Glutamatergic neuron (in vitro differentiated cells): ENCODE results near the gene FYCO1. TPM values are rescaled to one million over a fixed set of nuclear protein-coding genes. Genes with fewer than 3 reads are reported as not detected.

Experiments used
- DNase-seq: peaks from one replicate; pipeline ENCODE4 v3.0.0; 2022
- H3K27ac Mint-ChIP-seq: one replicate; pipeline ENCODE4 v1.8.0; 2020; ENCODE audit warnings: mild to moderate bottlenecking, mixed read lengths, inconsistent platforms; ENCODE audit not compliant: unreplicated experiment
- H3K27me3 Mint-ChIP-seq: one replicate; pipeline ENCODE4 v1.8.0; 2020; ENCODE audit warnings: mild to moderate bottlenecking, moderate library complexity, mixed read lengths, inconsistent platforms; ENCODE audit not compliant: unreplicated experiment
- H3K36me3 Mint-ChIP-seq: one replicate; pipeline ENCODE4 v1.8.0; 2020; ENCODE audit warnings: mild to moderate bottlenecking, mixed read lengths, inconsistent platforms; ENCODE audit not compliant: unreplicated experiment
- H3K4me1 Mint-ChIP-seq: one replicate; pipeline ENCODE4 v1.8.0; 2020; ENCODE audit warnings: mild to moderate bottlenecking, low read depth, mixed read lengths, inconsistent platforms; ENCODE audit not compliant: unreplicated experiment
- H3K4me3 Mint-ChIP-seq: one replicate; pipeline ENCODE4 v1.8.0; 2020; ENCODE audit warnings: mild to moderate bottlenecking, mixed read lengths, inconsistent platforms; ENCODE audit not compliant: unreplicated experiment
- H3K9me3 Mint-ChIP-seq: one replicate; pipeline ENCODE4 v1.8.0; 2020; ENCODE audit warnings: mild to moderate bottlenecking, moderate library complexity, mixed read lengths, inconsistent platforms; ENCODE audit not compliant: unreplicated experiment
- total RNA-seq: library from RNA; stranded (reverse); fragmentation: NEBNext Ultra II Directional; extraction: Animal tissue kit (Norgen Biotek cat#: 25700); gene quantifications from one replicate; pipeline ENCODE4 v1.2.1, GENCODE V29; 2021; ENCODE audit not compliant: unreplicated experiment
- TF ChIP-seq, protein P1 (sequence below): fragments of 200-600 bp; sonication (generic); IDR thresholded peaks from one replicate; pipeline ENCODE4 v1.5.0; 2021; ENCODE audit not compliant: partially characterized antibody, unreplicated experiment

Gene FYCO1
- total RNA-seq, 1 donor from 2014 or later: 3.8 TPM

DNA sequence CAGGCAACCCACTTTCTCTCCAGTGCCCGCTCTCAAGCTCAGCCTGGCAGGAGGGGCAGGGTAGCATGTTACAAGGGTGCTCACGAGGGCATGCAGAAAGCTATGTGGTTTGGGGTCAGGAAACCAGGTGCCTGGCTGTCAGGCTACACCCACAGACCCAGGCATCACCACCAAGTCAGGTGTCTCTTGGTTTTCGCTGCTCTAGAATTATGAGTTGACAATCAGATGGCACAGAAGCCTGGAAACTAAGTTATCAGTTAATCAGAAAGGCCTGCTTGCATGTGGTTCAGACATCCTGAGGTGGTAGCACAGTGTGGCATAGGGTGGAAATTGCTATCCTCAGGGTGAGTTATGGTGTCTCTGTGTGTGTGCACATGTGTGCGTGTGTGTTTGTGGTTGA, 125.5 kb downstream of the FYCO1 start:
- TF ChIP-seq, protein P1, sequence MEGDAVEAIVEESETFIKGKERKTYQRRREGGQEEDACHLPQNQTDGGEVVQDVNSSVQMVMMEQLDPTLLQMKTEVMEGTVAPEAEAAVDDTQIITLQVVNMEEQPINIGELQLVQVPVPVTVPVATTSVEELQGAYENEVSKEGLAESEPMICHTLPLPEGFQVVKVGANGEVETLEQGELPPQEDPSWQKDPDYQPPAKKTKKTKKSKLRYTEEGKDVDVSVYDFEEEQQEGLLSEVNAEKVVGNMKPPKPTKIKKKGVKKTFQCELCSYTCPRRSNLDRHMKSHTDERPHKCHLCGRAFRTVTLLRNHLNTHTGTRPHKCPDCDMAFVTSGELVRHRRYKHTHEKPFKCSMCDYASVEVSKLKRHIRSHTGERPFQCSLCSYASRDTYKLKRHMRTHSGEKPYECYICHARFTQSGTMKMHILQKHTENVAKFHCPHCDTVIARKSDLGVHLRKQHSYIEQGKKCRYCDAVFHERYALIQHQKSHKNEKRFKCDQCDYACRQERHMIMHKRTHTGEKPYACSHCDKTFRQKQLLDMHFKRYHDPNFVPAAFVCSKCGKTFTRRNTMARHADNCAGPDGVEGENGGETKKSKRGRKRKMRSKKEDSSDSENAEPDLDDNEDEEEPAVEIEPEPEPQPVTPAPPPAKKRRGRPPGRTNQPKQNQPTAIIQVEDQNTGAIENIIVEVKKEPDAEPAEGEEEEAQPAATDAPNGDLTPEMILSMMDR: no peak
- no peaks in the 10 kb centered on the region for H3K4me1 Mint-ChIP-seq
- H3K27ac Mint-ChIP-seq: no peak overlapping the region
- peaks cover 5% of the 10 kb centered on the region for H3K36me3 Mint-ChIP-seq
- H3K27me3 Mint-ChIP-seq: no peaks in the 10 kb centered on the region
- peaks cover 5% of the 10 kb centered on the region for H3K9me3 Mint-ChIP-seq
- DNase-seq: no peak
- no peak overlapping the region for H3K4me3 Mint-ChIP-seq

DNA sequence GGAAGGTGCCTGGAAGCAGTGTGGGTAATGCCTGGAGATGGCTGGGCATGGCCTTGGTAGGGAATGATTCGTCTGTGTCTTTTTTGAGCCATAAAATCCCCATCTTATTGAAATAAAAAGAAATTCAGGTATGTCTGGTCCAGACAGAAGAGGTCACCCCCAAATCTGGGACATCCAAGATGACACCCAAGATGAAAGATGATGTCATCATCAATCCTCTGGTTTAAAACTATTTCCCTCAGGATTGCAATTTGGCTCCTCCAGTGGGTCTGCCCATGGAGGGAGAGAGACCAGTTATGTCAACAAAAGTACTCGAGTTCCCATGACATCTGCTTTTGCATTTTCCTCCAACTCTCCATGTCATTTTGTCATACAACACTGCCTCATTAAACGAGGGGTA, 126.0 kb downstream of the FYCO1 start:
- TF ChIP-seq, protein P1: no peak
- H3K27me3 Mint-ChIP-seq: no peaks in the 10 kb centered on the region
- H3K4me3 Mint-ChIP-seq: no peak overlapping the region
- DNase-seq: no peak
- peaks cover 5% of the 10 kb centered on the region for H3K9me3 Mint-ChIP-seq
- no peaks in the 10 kb centered on the region for H3K4me1 Mint-ChIP-seq
- peaks cover 5% of the 10 kb centered on the region for H3K36me3 Mint-ChIP-seq
- H3K27ac Mint-ChIP-seq: no peak overlapping the region

DNA sequence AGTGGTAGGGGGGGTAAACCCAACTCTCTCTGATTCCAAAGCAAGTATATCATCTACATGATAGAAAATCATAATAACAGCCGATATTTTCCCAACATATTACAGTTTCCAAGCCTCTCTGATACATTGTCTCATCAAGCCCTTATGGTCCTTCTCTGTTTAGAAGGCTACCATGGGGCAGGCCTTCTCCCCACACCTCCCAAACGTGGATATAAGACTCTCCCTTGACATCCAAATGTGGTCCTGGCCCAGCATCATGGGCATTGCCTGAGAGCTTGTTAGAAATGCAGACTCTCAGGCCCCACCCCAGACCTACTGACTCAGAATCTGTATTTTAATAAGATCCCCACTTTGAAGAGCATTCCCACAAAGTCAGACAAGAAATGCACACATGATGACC, 127.0 kb downstream of the FYCO1 start:
- peaks cover 2% of the 10 kb centered on the region for H3K36me3 Mint-ChIP-seq
- H3K4me1 Mint-ChIP-seq: no peaks in the 10 kb centered on the region
- H3K27ac Mint-ChIP-seq: no peak overlapping the region
- no peak overlapping the region for H3K4me3 Mint-ChIP-seq
- H3K9me3 Mint-ChIP-seq: peaks cover 2% of the 10 kb centered on the region
- no peaks in the 10 kb centered on the region for H3K27me3 Mint-ChIP-seq
- DNase-seq: no peak
- TF ChIP-seq, protein P1: no peak

DNA sequence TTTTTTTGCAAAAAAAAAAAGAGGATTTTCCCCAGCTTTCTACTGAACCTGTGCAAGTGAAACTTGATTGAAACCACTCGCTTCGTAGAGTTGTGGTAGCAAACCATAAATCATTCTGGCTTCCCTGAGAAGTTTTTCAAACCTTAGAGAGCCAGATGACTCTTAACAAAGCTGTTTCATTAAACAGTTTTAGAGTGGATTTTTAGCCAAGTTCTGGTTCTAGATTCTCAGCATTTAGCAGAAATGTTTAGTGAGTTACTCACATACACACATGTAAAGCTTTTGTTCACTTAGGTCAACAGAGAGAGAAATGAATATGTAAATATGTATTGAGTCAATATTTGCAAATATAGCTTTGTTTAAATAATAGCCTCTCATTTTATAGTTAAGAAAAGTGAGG, 127.4 kb downstream of the FYCO1 start:
- TF ChIP-seq, protein P1: no peak
- Mint-ChIP-seq H3K9me3 (no peaks in the 10 kb centered on the region), H3K27ac (no peak overlapping the region), H3K27me3 (no peaks in the 10 kb centered on the region), H3K36me3 (no peaks in the 10 kb centered on the region), H3K4me1 (no peaks in the 10 kb centered on the region), H3K4me3 (no peak overlapping the region)
- DNase-seq: no peak

Other genes with a start within 250 kb of the FYCO1 start
- not detected for gene SLC6A20, start 199.3 kb downstream of the FYCO1 start, total RNA-seq
- 5.9 TPM for gene LZTFL1, start 153.7 kb downstream of the FYCO1 start, total RNA-seq
- not detected for gene CCR9, start 109.3 kb downstream of the FYCO1 start, total RNA-seq
- not detected for gene CXCR6, start 52.4 kb downstream of the FYCO1 start, total RNA-seq
- gene XCR1, start 31.7 kb upstream of the FYCO1 start, total RNA-seq: not detected
- not detected for gene CCR1, start 212.5 kb upstream of the FYCO1 start, total RNA-seq
- not detected for gene CCR3, start 246.6 kb upstream of the FYCO1 start, total RNA-seq